SK-N-SH (cell line): Measurements from ENCODE around the gene TNFRSF11A.

Experiments used
- EP300 ChIP-seq, 2 experiments: IDR thresholded peaks; 2 replicates each; pipeline versions ENCODE4 v1.4.0 to v1.6.1; 2012; ENCODE audit warnings: borderline replicate concordance in 1 of 2, low read depth in 1 of 2, low read length in 1 of 2
- FOXJ3 ChIP-seq: sonication (generic); formaldehyde crosslinking; IDR thresholded peaks from 2 replicates; pipeline ENCODE4 v1.5.1; 2020; ENCODE audit warnings: mild to moderate bottlenecking, missing genetic modification reagents
- JUND ChIP-seq: IDR thresholded peaks from 2 replicates; pipeline ENCODE4 v1.4.0; 2012
- POLR2AphosphoS5 ChIP-seq: IDR thresholded peaks from 2 replicates; pipeline ENCODE4 v1.6.1; 2012; ENCODE audit warnings: low read depth, low read length
- RAD21 ChIP-seq: IDR thresholded peaks from 2 replicates; pipeline ENCODE4 v1.6.1; 2012; ENCODE audit warnings: mild to moderate bottlenecking, low read length
- REST ChIP-seq: IDR thresholded peaks from 2 replicates; pipeline ENCODE4 v1.6.1; 2012; ENCODE audit warnings: mild to moderate bottlenecking, low read depth, low read length, moderate library complexity
- TAF1 ChIP-seq: IDR thresholded peaks from 2 replicates; pipeline ENCODE4 v1.6.1; 2012; ENCODE audit warnings: low read depth, mild to moderate bottlenecking, low read length, moderate library complexity, borderline replicate concordance
- ZBTB33 ChIP-seq: IDR thresholded peaks from 2 replicates; pipeline ENCODE4 v1.4.0; 2012; ENCODE audit warnings: low read depth, borderline replicate concordance
- TF ChIP-seq, protein P1 (sequence below): fragments of 150-350 bp; IDR thresholded peaks from 2 replicates; pipeline ENCODE4 v1.6.1; 2016; ENCODE audit warnings: mild to moderate bottlenecking, low read depth, low read length
- TF ChIP-seq, protein P2 (sequence below): fragments of 200-600 bp; sonication (generic); IDR thresholded peaks from 2 replicates; pipeline ENCODE4 v1.6.1; 2017; ENCODE audit warnings: antibody characterized with exemption, mild to moderate bottlenecking, moderate library complexity
- TF ChIP-seq, protein P3 (sequence below): IDR thresholded peaks from 2 replicates; pipeline ENCODE4 v1.4.0; 2012; ENCODE audit warnings: low read depth, borderline replicate concordance

- TF ChIP-seq ZBTB33 (no peak), FOXJ3 (no peak), POLR2AphosphoS5 (no peak), TAF1 (no peak), JUND (no peak), REST (no peak), EP300 (IDR thresholded peaks at IDR 0.05; ENCODE audit: borderline replicate concordance in 1 of 2, low read depth in 1 of 2, low read length in 1 of 2) (no peak), RAD21 (no peak)
- TF ChIP-seq, protein P1, sequence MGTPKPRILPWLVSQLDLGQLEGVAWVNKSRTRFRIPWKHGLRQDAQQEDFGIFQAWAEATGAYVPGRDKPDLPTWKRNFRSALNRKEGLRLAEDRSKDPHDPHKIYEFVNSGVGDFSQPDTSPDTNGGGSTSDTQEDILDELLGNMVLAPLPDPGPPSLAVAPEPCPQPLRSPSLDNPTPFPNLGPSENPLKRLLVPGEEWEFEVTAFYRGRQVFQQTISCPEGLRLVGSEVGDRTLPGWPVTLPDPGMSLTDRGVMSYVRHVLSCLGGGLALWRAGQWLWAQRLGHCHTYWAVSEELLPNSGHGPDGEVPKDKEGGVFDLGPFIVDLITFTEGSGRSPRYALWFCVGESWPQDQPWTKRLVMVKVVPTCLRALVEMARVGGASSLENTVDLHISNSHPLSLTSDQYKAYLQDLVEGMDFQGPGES = no peak
- TF ChIP-seq, protein P2, sequence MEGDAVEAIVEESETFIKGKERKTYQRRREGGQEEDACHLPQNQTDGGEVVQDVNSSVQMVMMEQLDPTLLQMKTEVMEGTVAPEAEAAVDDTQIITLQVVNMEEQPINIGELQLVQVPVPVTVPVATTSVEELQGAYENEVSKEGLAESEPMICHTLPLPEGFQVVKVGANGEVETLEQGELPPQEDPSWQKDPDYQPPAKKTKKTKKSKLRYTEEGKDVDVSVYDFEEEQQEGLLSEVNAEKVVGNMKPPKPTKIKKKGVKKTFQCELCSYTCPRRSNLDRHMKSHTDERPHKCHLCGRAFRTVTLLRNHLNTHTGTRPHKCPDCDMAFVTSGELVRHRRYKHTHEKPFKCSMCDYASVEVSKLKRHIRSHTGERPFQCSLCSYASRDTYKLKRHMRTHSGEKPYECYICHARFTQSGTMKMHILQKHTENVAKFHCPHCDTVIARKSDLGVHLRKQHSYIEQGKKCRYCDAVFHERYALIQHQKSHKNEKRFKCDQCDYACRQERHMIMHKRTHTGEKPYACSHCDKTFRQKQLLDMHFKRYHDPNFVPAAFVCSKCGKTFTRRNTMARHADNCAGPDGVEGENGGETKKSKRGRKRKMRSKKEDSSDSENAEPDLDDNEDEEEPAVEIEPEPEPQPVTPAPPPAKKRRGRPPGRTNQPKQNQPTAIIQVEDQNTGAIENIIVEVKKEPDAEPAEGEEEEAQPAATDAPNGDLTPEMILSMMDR = no peak
- TF ChIP-seq, protein P3, sequence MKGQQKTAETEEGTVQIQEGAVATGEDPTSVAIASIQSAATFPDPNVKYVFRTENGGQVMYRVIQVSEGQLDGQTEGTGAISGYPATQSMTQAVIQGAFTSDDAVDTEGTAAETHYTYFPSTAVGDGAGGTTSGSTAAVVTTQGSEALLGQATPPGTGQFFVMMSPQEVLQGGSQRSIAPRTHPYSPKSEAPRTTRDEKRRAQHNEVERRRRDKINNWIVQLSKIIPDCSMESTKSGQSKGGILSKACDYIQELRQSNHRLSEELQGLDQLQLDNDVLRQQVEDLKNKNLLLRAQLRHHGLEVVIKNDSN = no peak
Measured at GRCh38 chr18:62386091-62386490, 61.0 kb downstream of the TNFRSF11A start.
